ENCODE measurements around the gene MGAT4B. TPM values are rescaled to one million over a fixed set of nuclear protein-coding genes. Genes with fewer than 3 reads are reported as not detected.

Gene MGAT4B
- total and polyA plus RNA-seq, 2 of the 4 experiments (the other 2 are of a cell fraction) = 73.7 to 155 TPM

DNA sequence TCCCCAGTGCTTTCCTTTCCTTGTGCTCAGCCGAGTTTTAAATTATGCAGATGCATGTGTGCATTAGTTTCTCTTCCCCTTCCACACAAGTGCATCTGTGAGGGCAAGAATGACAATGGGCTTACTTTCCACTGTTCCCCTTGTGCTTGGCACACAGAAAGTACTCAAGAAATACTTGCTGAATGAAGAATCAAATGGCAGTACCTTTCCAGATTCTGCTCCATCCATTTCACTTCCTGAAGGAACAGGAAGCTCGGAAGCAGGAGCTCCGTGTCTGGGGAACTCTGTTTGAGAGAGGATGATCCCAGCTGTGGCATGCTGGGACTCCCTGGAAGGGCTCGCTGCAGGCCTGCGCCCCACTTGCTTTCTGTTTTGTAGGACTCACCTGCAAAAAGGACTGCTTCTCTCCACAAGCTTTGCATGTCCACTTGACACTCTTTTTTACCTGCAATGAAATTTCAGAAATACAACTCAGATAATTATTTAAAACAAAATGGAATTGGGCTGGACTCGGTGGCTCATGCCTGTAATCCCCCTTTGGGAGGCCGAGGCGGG lies 46.4 kb upstream of the MGAT4B start:
- POLR2A ChIA-PET (ENCODE audit: unreplicated experiment) = no interaction called here
- TF ChIP-seq MAZ (IDR thresholded peaks at IDR 0.05; ENCODE audit: borderline replicate concordance, low read depth, low read length) (no peak), NFE2L2 (IDR thresholded peaks at IDR 0.05; ENCODE audit: low read depth, low read length) (no peak), CHD1 (IDR thresholded peaks at IDR 0.05; ENCODE audit: low read depth, low read length) (no peak), SMC3 (IDR thresholded peaks at IDR 0.05; ENCODE audit: low read depth, low read length) (no peak), RAD21 (IDR thresholded peaks at IDR 0.05; ENCODE audit: low read length) (no peak), MXI1 (IDR thresholded peaks at IDR 0.05; ENCODE audit: borderline replicate concordance, low read depth, low read length) (no peak), RCOR1 (IDR thresholded peaks at IDR 0.05; ENCODE audit: insufficient replicate concordance, low read length) (no peak), POLR2A (IDR thresholded peaks at IDR 0.05; ENCODE audit: low read depth, low read length) (no peak), FOS (IDR thresholded peaks at IDR 0.05; ENCODE audit: low read depth, low read length) (no peak)
- TF ChIP-seq, protein P1, sequence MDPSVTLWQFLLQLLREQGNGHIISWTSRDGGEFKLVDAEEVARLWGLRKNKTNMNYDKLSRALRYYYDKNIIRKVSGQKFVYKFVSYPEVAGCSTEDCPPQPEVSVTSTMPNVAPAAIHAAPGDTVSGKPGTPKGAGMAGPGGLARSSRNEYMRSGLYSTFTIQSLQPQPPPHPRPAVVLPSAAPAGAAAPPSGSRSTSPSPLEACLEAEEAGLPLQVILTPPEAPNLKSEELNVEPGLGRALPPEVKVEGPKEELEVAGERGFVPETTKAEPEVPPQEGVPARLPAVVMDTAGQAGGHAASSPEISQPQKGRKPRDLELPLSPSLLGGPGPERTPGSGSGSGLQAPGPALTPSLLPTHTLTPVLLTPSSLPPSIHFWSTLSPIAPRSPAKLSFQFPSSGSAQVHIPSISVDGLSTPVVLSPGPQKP (IDR thresholded peaks at IDR 0.05; ENCODE audit: borderline replicate concordance, low read depth, low read length) = no peak
- dilution Hi-C loops (cut with HindIII; ENCODE audit: low sequenced_read_pairs, unreplicated experiment) = no loop called here

More for the DNA sequence above, 46.4 kb upstream of the MGAT4B start:
- Histone ChIP-seq H3K79me1 (ENCODE audit: low read depth in 1 of 2, low read length in 2 of 2) (peaks cover 9 to 19% of the 10 kb centered on the region in 2 experiments), H3K14ac (replicated peaks; ENCODE audit: low read depth, low read length) (no peak overlapping the region), H3K4me3 (ENCODE audit: insufficient read depth, low read depth, low read length) (no peak overlapping the region), H3K4me1 (ENCODE audit: control insufficient read depth, insufficient read depth, low read length) (no peaks in the 10 kb centered on the region), H2BK15ac (ENCODE audit: low read depth, low read length) (no peak overlapping the region), H4K20me1 (ENCODE audit: insufficient read depth, low read length) (no peaks in the 10 kb centered on the region; the same call in 1 of the 2 replicates), H3K4ac (ENCODE audit: low read depth, low read length) (no peak overlapping the region), H4K8ac (ENCODE audit: low read depth in 2 of 2, low read length in 2 of 2) (no peak overlapping the region), H3K27ac (ENCODE audit: insufficient read depth, low read length) (no peak overlapping the region), H2BK120ac (ENCODE audit: low read depth, low read length) (no peak overlapping the region), H4K5ac (ENCODE audit: low read depth, low read length) (no peak overlapping the region), H3K36me3 (ENCODE audit: control insufficient read depth, insufficient read depth, low read length) (peaks cover 32% of the 10 kb centered on the region), H4K91ac (ENCODE audit: insufficient read depth, low read depth, low read length) (no peak overlapping the region), H2AFZ (replicated peaks; ENCODE audit: low read length, poor library complexity) (no peak overlapping the region), H3K9ac (ENCODE audit: low read depth, low read length) (no peak overlapping the region), H2AK9ac (replicated peaks; ENCODE audit: low read depth, low read length, poor library complexity) (no peak overlapping the region), H3K56ac (ENCODE audit: extremely low read depth, insufficient read depth, low read length) (no peak overlapping the region), H3K23ac (ENCODE audit: low read depth, low read length) (no peak overlapping the region), H2BK20ac (ENCODE audit: low read depth, low read length) (no peak overlapping the region), H3K27me3 (ENCODE audit: control insufficient read depth, insufficient read depth, low read length) (no peaks in the 10 kb centered on the region), H2BK5ac (ENCODE audit: low read depth, low read length, poor library complexity, severe bottlenecking) (no peak overlapping the region), H3K4me2 (ENCODE audit: low read depth, low read length) (no peak overlapping the region), H3K9me3 (ENCODE audit: control insufficient read depth, insufficient read depth, low read length) (no peaks in the 10 kb centered on the region), H3K9me1 (ENCODE audit: insufficient read depth, low read length) (peaks cover 3% of the 10 kb centered on the region; the same call in 1 of the 2 replicates), H3K18ac (ENCODE audit: low read depth, low read length) (no peak overlapping the region), H2AK5ac (ENCODE audit: low read depth, low read length) (no peak overlapping the region)
- WGBS, 2 experiments (ENCODE audit: extremely low coverage in 2 of 2, insufficient read length in 1 of 2) = no CpG with 5 or more reads among the region's 8 CpGs
- ATAC-seq (ENCODE audit: low read depth) (no peak), DNase-seq (no peak)
- in situ Hi-C loops (cut with MboI; ENCODE audit: low sequenced_read_pairs) = no loop called here
- no TSS peak for BruUV-seq (replicated peaks)
- CTCF ChIA-PET = no interaction called here
- intact Hi-C loops (cut with micrococcal nuclease) = no loop called here

Data from IMR-90 (cell line).